ENCODE results near the gene CCR2.

The CCR2 gene

DNA sequence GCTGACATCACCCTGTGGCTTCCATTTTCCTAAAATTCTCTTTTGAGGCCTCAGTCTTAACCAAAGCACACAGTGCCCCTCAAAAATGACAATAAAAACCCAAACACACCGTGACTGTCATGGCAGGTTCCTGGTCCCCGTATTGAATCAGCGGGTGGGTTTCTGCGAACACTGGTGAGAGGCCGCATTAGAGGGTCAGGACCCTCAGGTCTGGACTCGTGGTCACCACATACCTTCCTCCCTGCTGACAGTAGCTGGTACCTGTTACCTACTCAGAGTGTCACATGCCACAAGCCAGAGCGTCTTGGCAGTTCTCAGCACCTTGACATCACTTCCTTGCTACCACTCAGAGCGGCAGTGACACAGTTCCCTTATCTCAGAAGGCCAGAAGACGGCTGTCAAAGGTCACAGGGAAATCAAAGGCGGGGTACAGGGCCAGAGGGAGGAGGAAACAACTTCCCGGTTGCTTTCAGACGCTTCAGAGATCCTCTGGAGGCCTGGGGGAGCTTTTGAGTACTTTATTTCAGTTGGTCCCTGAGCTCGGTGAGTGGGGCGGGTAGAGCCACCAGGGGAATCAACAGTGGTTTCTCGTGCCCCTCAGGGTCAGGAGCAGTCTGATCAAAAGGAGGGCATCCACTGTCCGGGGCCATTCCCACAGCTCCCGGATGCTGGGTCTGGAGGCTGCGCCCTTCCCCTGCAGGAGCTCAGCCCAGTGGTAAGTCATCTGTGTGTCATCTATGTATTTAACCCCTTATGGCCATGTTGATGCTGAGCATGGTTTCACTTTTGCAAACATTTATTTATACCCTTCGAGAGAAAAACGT, 53.1 kb downstream of the CCR2 start, which contains the start of the genes CCR5AS and CCRL2:
TSS of gene CCR5AS (minus strand) at position 279 of the 824 bp plus-strand sequence.
TSS of gene CCRL2 (plus strand) at position 472 of the 824 bp plus-strand sequence. CDS start 821 bp downstream, outside the sequence.
- Histone ChIP-seq H3K4me1 (no peaks in the 10 kb centered on the region), H3K36me3 (no peaks in the 10 kb centered on the region), H3K4me3 (ENCODE audit: low read depth, low read length) (no peak within 1 kb of the TSS), H3K27me3 (no peaks in the 10 kb centered on the region), H3K9me3 (no peaks in the 10 kb centered on the region)
- TF ChIP-seq CTCF (IDR thresholded peaks at IDR 0.05; ENCODE audit: low read depth, low read length): no peak
- no peak for DNase-seq

GRCh38 chr3:46407970-46408369, 54.1 kb downstream of the CCR2 start:
- no peak for DNase-seq
- Histone ChIP-seq H3K9me3 (no peaks in the 10 kb centered on the region), H3K36me3 (no peaks in the 10 kb centered on the region), H3K4me3 (ENCODE audit: low read depth, low read length) (no peak overlapping the region), H3K4me1 (no peaks in the 10 kb centered on the region), H3K27me3 (no peaks in the 10 kb centered on the region)
- TF ChIP-seq CTCF (IDR thresholded peaks at IDR 0.05; ENCODE audit: low read depth, low read length): no peak

DNA sequence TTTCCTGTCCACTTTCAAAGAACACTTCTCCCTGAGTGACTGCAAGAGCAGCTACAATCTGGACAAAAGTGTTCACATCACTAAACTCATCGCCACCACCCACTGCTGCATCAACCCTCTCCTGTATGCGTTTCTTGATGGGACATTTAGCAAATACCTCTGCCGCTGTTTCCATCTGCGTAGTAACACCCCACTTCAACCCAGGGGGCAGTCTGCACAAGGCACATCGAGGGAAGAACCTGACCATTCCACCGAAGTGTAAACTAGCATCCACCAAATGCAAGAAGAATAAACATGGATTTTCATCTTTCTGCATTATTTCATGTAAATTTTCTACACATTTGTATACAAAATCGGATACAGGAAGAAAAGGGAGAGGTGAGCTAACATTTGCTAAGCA, 54.9 kb downstream of the CCR2 start:
- no peaks in the 10 kb centered on the region for H3K36me3 ChIP-seq
- no peaks in the 10 kb centered on the region for H3K9me3 ChIP-seq
- H3K4me1 ChIP-seq: no peaks in the 10 kb centered on the region
- no peak for TF ChIP-seq CTCF (IDR thresholded peaks at IDR 0.05; ENCODE audit: low read depth, low read length)
- H3K27me3 ChIP-seq: no peaks in the 10 kb centered on the region
- no peak overlapping the region for H3K4me3 ChIP-seq (ENCODE audit: low read depth, low read length)
- no peak for DNase-seq

DNA sequence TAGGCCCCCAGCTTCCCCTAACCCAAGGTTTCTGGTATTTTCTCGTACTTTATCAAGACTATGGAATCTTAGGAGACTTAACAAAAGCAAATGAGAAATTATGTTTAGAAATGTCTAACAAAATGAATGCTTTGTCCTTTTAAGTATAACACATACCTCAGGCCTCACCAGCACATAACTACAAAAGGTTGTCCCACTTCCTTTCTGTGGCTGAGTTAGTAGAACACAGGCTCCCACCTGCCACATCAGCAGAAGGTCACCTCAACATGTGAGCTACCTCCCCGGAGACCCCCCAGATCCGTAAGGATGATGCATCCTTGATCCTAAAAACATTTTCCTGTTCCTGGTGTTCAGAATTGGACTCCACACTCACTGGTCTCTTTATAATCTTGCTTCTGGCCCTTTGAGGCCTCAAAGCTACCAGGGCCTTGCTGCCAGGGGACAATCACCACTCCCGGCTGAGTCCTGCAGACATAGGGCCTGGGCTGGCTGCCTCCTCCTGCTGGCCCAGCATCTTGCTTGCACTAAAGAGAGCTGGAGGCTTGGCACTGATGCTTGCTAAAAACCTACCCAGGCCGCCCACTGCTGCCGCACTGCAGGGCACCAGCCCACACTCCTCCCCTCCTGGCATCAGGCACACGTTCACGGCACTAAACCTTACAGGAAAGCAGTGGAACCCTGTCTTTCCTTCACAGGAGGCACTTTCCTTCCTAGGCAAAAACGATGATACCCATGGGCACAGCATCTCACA, 56.0 kb downstream of the CCR2 start:
- no peak for TF ChIP-seq CTCF (IDR thresholded peaks at IDR 0.05; ENCODE audit: low read depth, low read length)
- Histone ChIP-seq H3K27me3 (no peaks in the 10 kb centered on the region), H3K9me3 (no peaks in the 10 kb centered on the region), H3K4me3 (ENCODE audit: low read depth, low read length) (no peak overlapping the region), H3K36me3 (no peaks in the 10 kb centered on the region), H3K4me1 (no peaks in the 10 kb centered on the region)
- DNase-seq: no peak
